GM19023 (cell line): ENCODE data around the gene IL17D.

Experiments
- ATAC-seq: cut with Tn5 transposase; IDR thresholded peaks from one replicate; pipeline ENCODE4 v1.9.1; 2021; ENCODE audit warnings: mild to moderate bottlenecking, moderate library complexity; ENCODE audit not compliant: unreplicated experiment

IL17D gene

GRCh38 chr13:20689291-20689690 lies 14.2 kb upstream of the IL17D start:
- ATAC-seq, result no peak

DNA sequence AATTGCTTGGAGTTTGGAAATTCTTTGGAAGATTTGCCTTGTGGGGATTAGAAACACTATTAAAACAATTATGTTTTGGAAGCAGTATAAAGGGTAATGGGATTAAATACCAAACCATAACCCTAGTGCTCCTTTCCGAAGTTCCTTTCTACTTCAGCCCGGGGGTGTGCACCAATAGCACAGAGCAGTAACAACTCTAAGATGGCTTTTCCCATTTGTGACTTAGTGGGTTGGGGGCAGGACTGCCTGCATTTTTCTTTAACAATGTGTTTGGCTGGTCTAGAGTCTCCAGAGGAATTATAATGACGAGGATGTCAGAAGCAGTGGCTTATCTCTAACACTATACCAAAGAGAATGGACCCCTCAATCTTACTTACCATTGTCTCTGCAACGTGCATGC lies 11.9 kb upstream of the IL17D start:
- no peak for ATAC-seq

DNA sequence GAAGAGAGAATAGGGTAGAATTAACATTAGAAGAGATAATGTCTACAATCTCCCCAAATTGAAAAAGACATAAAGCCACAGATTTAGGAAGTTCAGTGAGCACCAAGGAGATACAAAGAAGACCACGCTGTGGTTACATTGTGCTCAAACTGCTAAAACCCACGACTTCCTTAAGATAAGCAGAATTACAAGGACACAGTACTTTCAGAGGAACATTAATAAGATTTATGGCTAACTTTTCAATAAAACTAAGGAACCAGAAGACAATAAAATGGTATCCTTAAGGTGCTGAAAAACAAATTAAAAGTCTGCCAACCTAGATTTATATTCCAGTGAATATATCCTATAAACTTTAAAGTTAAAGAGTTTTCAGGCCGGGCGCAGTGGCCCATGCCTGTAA lies 7.4 kb upstream of the IL17D start:
- ATAC-seq, result no peak

DNA sequence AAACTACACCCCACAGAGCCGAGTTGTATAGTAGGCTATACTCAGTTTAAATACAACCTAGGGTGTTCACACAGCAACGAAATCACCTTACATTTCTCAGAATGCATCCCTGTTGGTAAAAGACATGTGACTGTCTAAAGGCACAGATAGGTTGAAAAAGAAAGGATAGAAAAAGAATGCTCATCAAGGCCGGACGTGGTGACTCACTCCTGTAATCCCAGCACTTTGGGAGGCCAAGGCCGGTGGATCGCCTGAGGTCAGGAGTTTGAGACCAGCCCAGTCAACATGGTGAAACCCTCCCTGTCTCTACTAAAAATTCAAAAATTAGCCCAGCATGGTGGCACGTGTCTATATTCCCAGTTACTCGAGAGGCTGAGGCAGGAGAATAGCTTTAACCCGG lies 3.8 kb upstream of the IL17D start:
- ATAC-seq, result no peak

DNA sequence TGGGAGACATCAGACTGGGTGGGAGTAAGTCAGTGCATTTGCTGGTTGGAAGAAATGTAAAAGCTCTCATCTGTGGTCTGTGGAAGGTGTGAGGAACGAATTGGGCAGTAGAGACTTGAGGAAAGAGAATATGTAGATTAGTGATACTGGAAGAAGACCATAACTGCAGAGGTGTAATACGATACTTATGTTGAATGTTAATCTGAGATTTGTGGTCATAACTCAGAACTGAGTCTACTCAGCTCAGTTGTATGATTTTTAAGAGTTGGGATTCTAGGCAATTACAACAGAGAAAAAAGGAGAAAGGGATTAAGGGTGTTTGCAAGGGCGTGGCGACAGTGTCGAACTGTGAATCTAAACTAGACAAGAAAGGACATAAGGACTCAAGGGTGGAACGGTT lies 3.2 kb upstream of the IL17D start:
- no peak for ATAC-seq

DNA sequence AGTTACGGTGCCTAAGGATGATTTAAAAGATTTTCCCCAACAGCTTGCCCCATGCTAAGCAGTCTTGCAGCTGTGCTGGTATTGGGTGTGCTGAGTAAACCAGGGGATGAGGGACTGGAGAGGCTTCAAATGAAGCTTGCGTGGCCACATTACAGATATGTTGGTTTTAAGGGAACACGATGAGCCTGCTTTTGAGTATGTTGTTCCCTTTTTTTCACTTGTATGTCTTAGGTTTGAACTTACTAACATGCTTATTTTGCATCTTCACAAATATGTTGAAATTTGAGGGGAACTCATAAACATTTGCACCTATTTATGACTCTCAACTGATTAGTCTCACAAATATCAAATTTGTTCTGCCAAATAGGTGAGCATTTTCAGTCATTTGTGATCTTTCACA lies 2.0 kb upstream of the IL17D start:
- ATAC-seq, result no peak

DNA sequence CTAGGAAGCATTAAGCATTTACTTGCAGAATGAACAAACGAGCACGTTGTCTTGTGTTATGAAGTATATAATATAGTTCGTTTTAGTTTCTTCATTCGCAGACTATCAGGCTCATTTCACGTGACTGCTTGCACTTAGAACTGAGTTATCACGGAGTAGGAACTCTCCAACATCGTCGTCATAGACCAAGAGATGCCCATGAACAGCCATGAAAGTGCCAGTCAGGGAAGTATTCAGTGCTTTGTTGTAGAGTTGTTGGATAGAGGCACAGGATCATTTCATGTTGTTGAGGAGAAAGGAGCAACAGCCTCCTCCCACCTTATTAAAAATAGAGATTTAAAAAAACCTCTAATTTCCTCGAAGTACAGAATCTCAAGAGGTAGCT lies 977 bp upstream of the IL17D start:
- no peak for ATAC-seq

- ATAC-seq, result peak; percentile 85
Observed at GRCh38 chr13:20703780-20704458, 420 bp downstream of the IL17D start.

- ATAC-seq, result no peak
Observed at GRCh38 chr13:20704459-20705069, 1.1 kb downstream of the IL17D start.

- no peak for ATAC-seq
Observed at GRCh38 chr13:20706661-20707060, 3.2 kb downstream of the IL17D start.

DNA sequence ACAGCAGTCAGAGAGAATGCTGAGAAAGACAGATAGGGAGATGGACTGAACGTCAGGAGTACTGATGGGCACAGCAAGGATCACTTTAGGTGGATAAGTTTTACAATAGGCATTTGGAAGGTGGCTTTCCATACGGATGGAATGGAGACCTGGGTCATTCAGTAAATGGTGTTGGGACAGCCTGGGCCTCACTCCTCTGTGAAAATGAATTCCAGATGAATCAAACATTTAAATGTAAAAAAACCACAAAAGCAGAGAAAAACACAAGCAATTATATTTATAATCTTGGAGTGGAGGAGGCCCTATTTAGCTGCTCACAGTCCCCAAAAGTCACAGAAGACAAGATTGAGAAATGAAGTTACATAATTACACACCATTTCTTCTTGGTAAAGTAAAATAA lies 4.7 kb downstream of the IL17D start:
- no peak for ATAC-seq

GRCh38 chr13:20709369-20709768 lies 5.9 kb downstream of the IL17D start:
- no peak for ATAC-seq

DNA sequence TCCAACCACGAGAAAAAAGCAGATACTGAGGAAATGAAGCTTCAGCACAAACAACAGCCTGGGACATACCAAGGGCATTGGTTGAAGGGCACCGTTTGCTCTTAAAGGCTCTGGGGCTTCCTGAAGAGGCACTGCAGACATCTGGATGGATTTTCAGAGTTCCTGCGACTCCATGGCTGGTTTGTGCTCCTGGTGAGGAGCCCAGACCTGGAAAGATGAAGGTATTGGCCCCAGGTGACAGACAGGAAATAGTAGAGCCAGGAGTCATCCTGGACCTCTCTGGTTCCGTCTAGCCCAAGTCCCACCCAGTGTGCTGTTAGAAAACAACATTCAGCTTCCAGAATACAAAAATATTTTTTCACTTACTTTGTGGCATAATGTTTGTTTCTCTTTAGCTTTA lies 6.3 kb downstream of the IL17D start:
- ATAC-seq, result no peak

DNA sequence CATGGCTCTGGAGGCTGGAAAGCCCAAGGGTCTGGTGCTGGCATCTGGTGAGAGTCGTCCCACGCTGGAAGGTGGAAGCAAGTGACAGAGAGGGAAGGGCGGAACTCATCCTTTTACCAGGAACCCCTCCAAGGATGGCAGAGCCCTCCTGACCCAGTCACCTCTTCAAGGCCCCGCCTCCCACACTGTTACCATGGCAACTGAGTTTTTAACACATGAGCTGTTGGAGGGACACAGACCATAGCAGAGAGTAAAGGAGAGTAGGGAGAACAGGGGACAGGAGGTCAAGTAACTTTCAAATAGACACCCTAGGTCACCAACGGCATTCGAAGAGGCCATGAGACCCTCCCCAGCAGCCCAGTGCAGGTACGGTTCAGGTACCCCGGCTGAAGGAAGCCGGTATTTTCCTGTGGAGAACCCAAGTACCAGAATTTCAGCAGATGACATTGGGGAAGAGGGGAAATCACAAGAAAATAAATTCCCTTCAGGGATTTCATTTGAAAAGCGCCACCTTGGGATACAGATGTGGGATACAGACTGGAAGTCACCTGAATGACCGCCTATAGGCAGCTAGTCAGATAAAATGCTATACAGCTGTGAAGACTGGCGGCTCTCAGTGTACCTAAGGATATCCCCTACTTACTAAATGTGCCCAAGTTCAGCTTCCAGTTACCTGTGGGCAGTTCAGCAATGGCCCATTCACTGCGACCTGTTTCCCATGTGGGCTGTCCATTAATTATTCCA lies 8.0 kb downstream of the IL17D start:
- ATAC-seq, result no peak

DNA sequence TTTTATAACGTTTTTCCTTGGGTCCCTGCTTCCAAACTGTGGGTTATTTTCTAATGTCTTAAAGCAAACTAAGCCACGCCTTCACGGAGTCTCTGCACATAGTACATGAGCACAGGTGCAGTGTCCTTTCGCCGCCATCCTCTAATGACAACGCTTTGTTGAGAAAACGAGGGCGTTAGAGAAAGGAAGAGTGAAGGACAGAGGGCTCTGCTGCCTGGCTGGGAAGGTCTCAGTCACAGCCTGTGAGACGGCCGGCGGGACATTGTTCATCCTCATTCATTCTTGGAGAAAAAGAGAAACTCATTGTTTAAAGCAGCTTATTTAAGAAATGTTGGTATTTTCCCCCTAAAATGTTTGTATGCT lies 9.5 kb downstream of the IL17D start:
- no peak for ATAC-seq

GRCh38 chr13:20713751-20714150 lies 10.3 kb downstream of the IL17D start:
- ATAC-seq, result no peak

- no peak for ATAC-seq
Observed at GRCh38 chr13:20714161-20714560, 10.7 kb downstream of the IL17D start.

DNA sequence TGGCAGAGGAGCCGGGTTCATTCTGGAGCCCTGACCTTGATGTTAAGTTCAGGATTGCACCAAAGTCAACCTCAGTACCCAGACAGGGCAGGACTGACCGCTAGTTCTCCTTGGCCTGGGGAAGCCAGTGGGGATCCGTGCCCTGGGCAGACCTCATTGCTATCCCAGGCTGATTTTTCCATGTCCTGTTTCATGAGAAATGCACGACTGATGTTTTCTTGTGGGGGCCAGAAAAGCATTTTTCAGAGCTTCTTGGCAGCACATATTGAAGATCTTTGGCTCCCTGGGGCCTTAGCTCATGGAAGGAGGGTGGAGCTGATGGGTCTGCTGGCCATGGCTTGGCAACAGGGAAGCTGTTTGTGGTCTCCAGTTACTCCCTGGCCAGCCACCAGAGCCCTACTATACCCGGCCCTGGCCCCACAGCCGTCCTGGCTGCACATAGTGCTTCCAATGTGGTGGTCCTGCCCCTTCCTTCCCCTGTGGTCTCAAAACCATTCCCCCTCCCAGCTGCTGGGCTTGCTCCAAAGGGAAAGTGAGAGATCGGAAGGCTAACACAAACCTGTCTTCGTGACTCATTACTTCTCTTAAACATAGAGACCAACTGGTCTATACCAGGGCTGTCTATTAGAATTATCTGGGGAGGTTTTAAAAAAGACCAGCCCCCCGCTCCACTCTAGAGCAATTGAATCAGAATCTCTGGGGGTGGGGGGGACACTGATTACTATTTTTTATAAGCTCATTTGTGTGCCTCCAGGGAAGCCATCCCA lies 11.2 kb downstream of the IL17D start:
- ATAC-seq, result no peak

- ATAC-seq, result no peak
Observed at GRCh38 chr13:20715330-20715712, 11.8 kb downstream of the IL17D start.

DNA sequence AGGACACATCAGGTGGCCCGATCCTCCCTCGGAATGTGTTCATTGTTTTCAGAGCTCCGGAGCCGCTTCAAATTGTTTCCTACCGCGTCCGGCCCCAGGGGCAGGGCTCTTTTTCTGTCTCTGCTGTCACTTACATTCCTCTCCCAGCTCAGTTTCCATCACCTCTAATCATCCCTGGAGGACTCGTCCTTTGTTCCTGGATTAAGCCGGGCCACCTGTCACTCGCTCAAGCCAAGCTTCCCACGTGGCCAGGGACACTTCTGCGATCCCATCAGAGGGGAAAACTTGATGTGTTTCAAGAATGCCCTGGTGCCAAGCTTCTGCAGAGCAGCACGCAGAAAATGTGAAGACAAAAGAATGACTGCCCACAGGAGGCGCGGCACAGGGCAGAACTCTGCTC lies 13.5 kb downstream of the IL17D start:
- ATAC-seq, result no peak
